ENCODE results near the gene LY6G6F. TPM values are rescaled to one million over a fixed set of nuclear protein-coding genes. Genes with fewer than 3 reads are reported as not detected.

LY6G6F gene
- total RNA-seq, 2 donors from 2014 or later = 3.7 TPM; not detected in 1

DNA sequence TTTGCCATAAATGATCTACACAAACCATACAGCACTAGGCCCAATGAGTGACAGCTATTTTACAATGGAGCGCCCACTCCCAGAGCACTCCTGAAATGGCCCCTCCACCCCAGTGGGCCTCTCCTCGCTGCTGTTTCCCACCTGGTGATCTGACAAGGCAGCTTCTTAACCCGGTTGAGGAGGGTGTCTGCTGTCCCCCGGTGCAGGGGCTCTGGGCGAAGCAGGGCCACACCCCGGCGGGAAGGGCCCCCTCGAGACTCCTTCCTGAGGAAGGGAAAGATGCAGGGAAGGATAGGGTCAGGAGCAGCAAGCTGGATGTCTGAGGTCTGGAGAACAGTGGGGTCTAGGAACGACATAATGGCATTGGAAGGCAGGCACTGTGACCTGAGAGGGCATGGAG is 13.8 kb upstream of the LY6G6F start:
- no peak overlapping the region for H3K4me3 ChIP-seq
- no peaks in the 10 kb centered on the region for H3K4me1 ChIP-seq (replicated peaks)
- TF ChIP-seq, protein P1, sequence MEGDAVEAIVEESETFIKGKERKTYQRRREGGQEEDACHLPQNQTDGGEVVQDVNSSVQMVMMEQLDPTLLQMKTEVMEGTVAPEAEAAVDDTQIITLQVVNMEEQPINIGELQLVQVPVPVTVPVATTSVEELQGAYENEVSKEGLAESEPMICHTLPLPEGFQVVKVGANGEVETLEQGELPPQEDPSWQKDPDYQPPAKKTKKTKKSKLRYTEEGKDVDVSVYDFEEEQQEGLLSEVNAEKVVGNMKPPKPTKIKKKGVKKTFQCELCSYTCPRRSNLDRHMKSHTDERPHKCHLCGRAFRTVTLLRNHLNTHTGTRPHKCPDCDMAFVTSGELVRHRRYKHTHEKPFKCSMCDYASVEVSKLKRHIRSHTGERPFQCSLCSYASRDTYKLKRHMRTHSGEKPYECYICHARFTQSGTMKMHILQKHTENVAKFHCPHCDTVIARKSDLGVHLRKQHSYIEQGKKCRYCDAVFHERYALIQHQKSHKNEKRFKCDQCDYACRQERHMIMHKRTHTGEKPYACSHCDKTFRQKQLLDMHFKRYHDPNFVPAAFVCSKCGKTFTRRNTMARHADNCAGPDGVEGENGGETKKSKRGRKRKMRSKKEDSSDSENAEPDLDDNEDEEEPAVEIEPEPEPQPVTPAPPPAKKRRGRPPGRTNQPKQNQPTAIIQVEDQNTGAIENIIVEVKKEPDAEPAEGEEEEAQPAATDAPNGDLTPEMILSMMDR (IDR thresholded peaks at IDR 0.05) = no peak
- no peak for TF ChIP-seq POLR2AphosphoS5 (IDR thresholded peaks at IDR 0.05)
- no peak for TF ChIP-seq POLR2A (IDR thresholded peaks at IDR 0.05)
- no peak overlapping the region for H3K27ac ChIP-seq
- 83% methylated on average over 9 of the region's 9 CpGs for WGBS
- H3K36me3 ChIP-seq = peaks cover 10 to 15% of the 10 kb centered on the region in 2 donors
- H3K9me3 ChIP-seq = no peaks in the 10 kb centered on the region
- intact Hi-C loops (cut with DNase I) = no loop called here
- DNase-seq (ENCODE audit: low spot score) = no peak
- no peaks in the 10 kb centered on the region for H3K27me3 ChIP-seq (replicated peaks; ENCODE audit: insufficient read depth)

DNA sequence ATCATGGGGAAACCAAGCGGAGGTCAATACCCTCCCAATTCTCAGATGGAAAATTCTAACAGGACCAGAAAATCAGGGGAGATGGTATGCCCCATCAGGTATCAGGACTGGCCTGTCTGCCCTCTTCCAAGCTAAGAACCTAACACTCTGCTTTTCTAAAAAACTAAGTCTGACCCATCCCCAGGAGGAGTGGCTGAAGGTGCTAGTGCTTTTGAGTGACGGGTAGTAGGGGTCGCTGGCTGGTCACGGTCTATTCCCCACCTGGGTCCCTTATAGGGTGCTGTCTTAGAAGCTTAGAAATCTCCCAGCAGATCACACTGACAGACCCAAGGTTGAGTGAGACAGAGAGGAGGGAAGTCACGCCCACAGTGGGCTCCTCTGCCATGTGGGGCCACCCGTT is 13.1 kb upstream of the LY6G6F start:
- no peak for DNase-seq (ENCODE audit: low spot score)
- Histone ChIP-seq H3K36me3 (peaks cover 3 to 15% of the 10 kb centered on the region in 2 donors), H3K4me1 (replicated peaks) (no peaks in the 10 kb centered on the region), H3K9me3 (no peaks in the 10 kb centered on the region), H3K27ac (no peak overlapping the region), H3K4me3 (no peak overlapping the region), H3K27me3 (replicated peaks; ENCODE audit: insufficient read depth) (no peaks in the 10 kb centered on the region)
- intact Hi-C loops (cut with DNase I) = no loop called here
- 87% methylated on average over 6 of the region's 6 CpGs for WGBS
- TF ChIP-seq, protein P1 (IDR thresholded peaks at IDR 0.05) = no peak
- TF ChIP-seq POLR2AphosphoS5 (IDR thresholded peaks at IDR 0.05) = no peak
- TF ChIP-seq POLR2A (IDR thresholded peaks at IDR 0.05) = no peak

DNA sequence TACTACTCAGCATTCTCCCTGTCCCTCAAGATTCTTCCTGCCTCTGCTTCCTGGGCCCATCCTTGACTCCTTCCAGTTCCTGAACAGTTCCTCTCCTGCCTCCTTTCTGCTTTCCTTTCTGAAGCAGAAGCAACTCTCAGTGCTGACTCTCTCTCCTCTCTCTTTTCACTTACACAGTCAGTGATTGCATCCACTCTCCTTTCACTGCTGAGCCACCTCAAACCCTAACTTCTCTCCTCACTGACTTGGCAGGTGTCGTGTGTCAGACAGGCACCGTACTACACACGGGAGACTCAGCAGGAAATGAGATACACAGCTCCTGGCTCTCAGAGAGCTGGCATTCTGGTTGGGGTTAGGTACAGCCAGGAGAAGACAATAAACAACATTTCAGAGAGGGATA is 9.1 kb upstream of the LY6G6F start:
- TF ChIP-seq POLR2AphosphoS5 (IDR thresholded peaks at IDR 0.05) = no peak
- TF ChIP-seq POLR2A (IDR thresholded peaks at IDR 0.05) = no peak
- TF ChIP-seq, protein P1 (IDR thresholded peaks at IDR 0.05) = no peak
- intact Hi-C loops (cut with DNase I) = no loop called here
- Histone ChIP-seq H3K4me1 (replicated peaks) (no peaks in the 10 kb centered on the region), H3K36me3 (no peaks in the 10 kb centered on the region), H3K4me3 (no peak overlapping the region), H3K27me3 (replicated peaks; ENCODE audit: insufficient read depth) (no peaks in the 10 kb centered on the region), H3K27ac (peak overlapping the region; percentile 8 to 42), H3K9me3 (no peaks in the 10 kb centered on the region)
- WGBS = 22% methylated on average over 3 of the region's 3 CpGs
- DNase-seq (ENCODE audit: low spot score) = no peak

DNA sequence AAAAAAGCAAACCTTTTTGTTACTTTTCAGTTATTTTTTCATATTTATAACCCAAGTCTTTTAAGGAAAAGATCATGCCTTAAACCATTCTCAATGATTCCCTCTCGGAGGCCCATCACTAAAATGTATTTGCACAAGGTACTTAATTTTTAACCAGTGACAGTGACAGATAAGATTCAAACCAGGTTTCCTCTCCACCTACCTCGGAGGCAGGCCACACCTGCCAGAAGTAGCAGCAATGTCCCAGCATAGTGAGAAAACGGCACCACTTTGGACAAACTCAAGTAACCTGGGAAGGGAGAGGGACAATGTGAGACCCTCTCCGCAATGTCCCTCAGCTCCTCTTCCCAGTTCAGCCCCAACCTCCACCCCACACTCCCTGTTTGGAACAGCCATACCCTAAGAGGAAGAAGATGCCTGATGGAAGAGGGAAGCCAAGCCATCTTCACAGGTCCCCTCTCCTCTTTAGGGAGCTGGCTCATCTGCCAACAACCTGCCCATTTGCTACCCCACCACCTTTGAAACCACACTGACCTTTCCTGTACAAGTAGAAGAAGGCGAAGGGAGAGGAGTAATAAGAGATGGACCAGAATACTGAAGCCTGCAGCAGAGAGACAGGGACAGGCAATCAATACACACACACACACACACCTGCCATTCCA is 5.8 kb upstream of the LY6G6F start:
- no peaks in the 10 kb centered on the region for H3K27me3 ChIP-seq (replicated peaks; ENCODE audit: insufficient read depth)
- no peak overlapping the region for H3K27ac ChIP-seq
- peaks cover 3% of the 10 kb centered on the region for H3K4me1 ChIP-seq (replicated peaks)
- no peaks in the 10 kb centered on the region for H3K9me3 ChIP-seq
- intact Hi-C loops (cut with DNase I) = no loop called here
- WGBS = 75% methylated on average over 5 of the region's 5 CpGs
- DNase-seq (ENCODE audit: low spot score) = no peak
- H3K36me3 ChIP-seq = no peaks in the 10 kb centered on the region
- no peak overlapping the region for H3K4me3 ChIP-seq
- TF ChIP-seq, protein P1 (IDR thresholded peaks at IDR 0.05) = no peak
- no peak for TF ChIP-seq POLR2AphosphoS5 (IDR thresholded peaks at IDR 0.05)
- TF ChIP-seq POLR2A (IDR thresholded peaks at IDR 0.05) = no peak

Measured in prostate gland (tissue), 2 donors.